NCI-H2227 (cell line): ENCODE data around the gene OCA2.

Source experiments
- DNase-seq: peaks from one replicate; lab custom pipeline; 2025; ENCODE audit not compliant: unreplicated experiment; lab: John Stamatoyannopoulos, UW

Gene OCA2

GRCh38 chr15:27884726-27885125 lies 214.4 kb downstream of the OCA2 start:
- DNase-seq: no peak

- no peak for DNase-seq
Observed at GRCh38 chr15:27878841-27879240, 220.3 kb downstream of the OCA2 start.

GRCh38 chr15:27873828-27874227 lies 225.3 kb downstream of the OCA2 start:
- no peak for DNase-seq

- DNase-seq: no peak
Observed at GRCh38 chr15:27873039-27873438, 226.1 kb downstream of the OCA2 start.

GRCh38 chr15:27872355-27872754 lies 226.8 kb downstream of the OCA2 start:
- no peak for DNase-seq

- DNase-seq: no peak
Observed at GRCh38 chr15:27871902-27872260, 227.2 kb downstream of the OCA2 start.

GRCh38 chr15:27871078-27871901 lies 227.8 kb downstream of the OCA2 start:
- no peak for DNase-seq

GRCh38 chr15:27870320-27870719 lies 228.8 kb downstream of the OCA2 start:
- DNase-seq: no peak

- no peak for DNase-seq
Observed at GRCh38 chr15:27869697-27870281, 229.3 kb downstream of the OCA2 start.

- no peak for DNase-seq
Observed at GRCh38 chr15:27868828-27869404, 230.2 kb downstream of the OCA2 start.

GRCh38 chr15:27867861-27868260 lies 231.3 kb downstream of the OCA2 start:
- no peak for DNase-seq

GRCh38 chr15:27866505-27867165 lies 232.5 kb downstream of the OCA2 start:
- DNase-seq: no peak

- no peak for DNase-seq
Observed at GRCh38 chr15:27865926-27866325, 233.2 kb downstream of the OCA2 start.

GRCh38 chr15:27865323-27865922 lies 233.7 kb downstream of the OCA2 start:
- no peak for DNase-seq

GRCh38 chr15:27864719-27865118 lies 234.4 kb downstream of the OCA2 start:
- DNase-seq: no peak

- DNase-seq: no peak
Observed at GRCh38 chr15:27864086-27864485, 235.0 kb downstream of the OCA2 start.

GRCh38 chr15:27863000-27863399 lies 236.1 kb downstream of the OCA2 start:
- DNase-seq: no peak

- DNase-seq: no peak
Observed at GRCh38 chr15:27861171-27861570, 237.9 kb downstream of the OCA2 start.

GRCh38 chr15:27855137-27855536 lies 244.0 kb downstream of the OCA2 start:
- no peak for DNase-seq

GRCh38 chr15:27854601-27855000 lies 244.5 kb downstream of the OCA2 start:
- no peak for DNase-seq

GRCh38 chr15:27853624-27854455 lies 245.3 kb downstream of the OCA2 start:
- no peak for DNase-seq
